Measurements from ENCODE around the gene PLSCR1.
"Not testable (repeated sequence)": the region's sequence is repeated elsewhere in the genome, so short reads cannot be mapped to it uniquely, and the experiment has no call there.

Gene PLSCR1

GRCh38 chr3:146493221-146493620, 51.2 kb downstream of the PLSCR1 start:
- in situ Hi-C loops (cut with HindIII; ENCODE audit: low sequenced_read_pairs) = no loop called here

- in situ Hi-C loops (cut with HindIII; ENCODE audit: low sequenced_read_pairs) = no loop called here
These were observed 53.1 kb downstream of the PLSCR1 start for GRCh38 chr3:146491303-146491702.

GRCh38 chr3:146485297-146485696, 59.1 kb downstream of the PLSCR1 start:
- in situ Hi-C loops (cut with HindIII; ENCODE audit: low sequenced_read_pairs) = no loop called here

- in situ Hi-C loops (cut with HindIII; ENCODE audit: low sequenced_read_pairs) = no loop called here
These were observed 68.2 kb downstream of the PLSCR1 start for GRCh38 chr3:146476094-146476740.

- in situ Hi-C loops (cut with HindIII; ENCODE audit: low sequenced_read_pairs) = not testable (repeated sequence)
These were observed 69.4 kb downstream of the PLSCR1 start for GRCh38 chr3:146474976-146475375.

- in situ Hi-C loops (cut with HindIII; ENCODE audit: low sequenced_read_pairs) = no loop called here
These were observed 70.7 kb downstream of the PLSCR1 start for GRCh38 chr3:146473726-146474125.

GRCh38 chr3:146472611-146473010, 71.8 kb downstream of the PLSCR1 start:
- in situ Hi-C loops (cut with HindIII; ENCODE audit: low sequenced_read_pairs) = no loop called here

GRCh38 chr3:146471012-146471411, 73.4 kb downstream of the PLSCR1 start:
- in situ Hi-C loops (cut with HindIII; ENCODE audit: low sequenced_read_pairs) = no loop called here

- in situ Hi-C loops (cut with HindIII; ENCODE audit: low sequenced_read_pairs) = no loop called here
These were observed 73.9 kb downstream of the PLSCR1 start for GRCh38 chr3:146470425-146470990.

- in situ Hi-C loops (cut with HindIII; ENCODE audit: low sequenced_read_pairs) = no loop called here
These were observed 75.0 kb downstream of the PLSCR1 start, which contains the start of gene PLSCR2 for GRCh38 chr3:146469150-146470017. TSS of gene PLSCR2 (minus strand) at chr3:146469561. CDS start at chr3:146459904, 9,657 bp downstream.

GRCh38 chr3:146468671-146469149, 75.7 kb downstream of the PLSCR1 start:
- in situ Hi-C loops (cut with HindIII; ENCODE audit: low sequenced_read_pairs) = no loop called here

- in situ Hi-C loops (cut with HindIII; ENCODE audit: low sequenced_read_pairs) = no loop called here
These were observed 76.2 kb downstream of the PLSCR1 start for GRCh38 chr3:146468234-146468633.

GRCh38 chr3:146466604-146467003, 77.8 kb downstream of the PLSCR1 start:
- in situ Hi-C loops (cut with HindIII; ENCODE audit: low sequenced_read_pairs) = no loop called here

GRCh38 chr3:146465693-146466465, 78.5 kb downstream of the PLSCR1 start:
- in situ Hi-C loops (cut with HindIII; ENCODE audit: low sequenced_read_pairs) = no loop called here

All from endothelial cell of hepatic sinusoid (primary cell).